ENCODE results near the gene LCOR.

The LCOR gene

DNA sequence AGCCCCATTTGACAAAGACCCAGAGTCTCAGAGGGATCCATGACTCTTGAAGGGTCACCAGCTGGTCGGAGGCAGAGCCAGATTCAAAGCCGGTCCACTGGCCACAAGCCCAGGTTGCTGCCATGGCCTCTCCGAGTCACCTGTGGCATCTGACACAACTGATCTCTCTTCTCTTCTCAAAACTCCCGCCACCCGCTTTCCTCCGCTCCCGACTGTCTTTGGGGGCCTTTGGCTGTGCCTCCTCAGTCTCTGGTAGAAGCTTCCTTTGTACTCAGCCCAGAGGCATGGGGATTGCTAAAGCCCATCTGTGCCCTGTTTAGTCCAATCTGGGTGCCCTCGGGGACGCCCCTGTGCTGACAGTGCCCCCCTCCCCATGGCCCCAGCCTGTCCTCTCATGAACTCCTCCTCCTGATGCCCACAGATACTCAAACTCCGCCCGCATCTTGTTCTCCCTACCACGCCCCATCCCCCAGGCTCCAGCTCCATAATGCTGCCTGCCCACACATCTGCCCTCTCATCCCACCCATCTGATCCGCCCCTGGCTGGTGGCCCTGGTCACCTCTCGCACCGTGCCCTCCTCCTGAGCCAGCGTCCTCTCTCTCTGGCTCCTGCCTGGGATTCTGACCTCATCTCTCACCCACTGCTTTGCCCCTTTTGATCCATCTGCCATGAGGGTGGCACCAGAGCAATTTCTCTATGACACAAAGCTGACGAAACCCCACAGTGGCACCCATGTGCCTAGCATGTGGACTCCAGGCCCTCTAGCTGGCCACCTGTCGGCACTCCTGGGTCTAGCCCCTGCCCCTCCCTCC lies 203.1 kb downstream of the LCOR start:
- DNase-seq = no peak

DNA sequence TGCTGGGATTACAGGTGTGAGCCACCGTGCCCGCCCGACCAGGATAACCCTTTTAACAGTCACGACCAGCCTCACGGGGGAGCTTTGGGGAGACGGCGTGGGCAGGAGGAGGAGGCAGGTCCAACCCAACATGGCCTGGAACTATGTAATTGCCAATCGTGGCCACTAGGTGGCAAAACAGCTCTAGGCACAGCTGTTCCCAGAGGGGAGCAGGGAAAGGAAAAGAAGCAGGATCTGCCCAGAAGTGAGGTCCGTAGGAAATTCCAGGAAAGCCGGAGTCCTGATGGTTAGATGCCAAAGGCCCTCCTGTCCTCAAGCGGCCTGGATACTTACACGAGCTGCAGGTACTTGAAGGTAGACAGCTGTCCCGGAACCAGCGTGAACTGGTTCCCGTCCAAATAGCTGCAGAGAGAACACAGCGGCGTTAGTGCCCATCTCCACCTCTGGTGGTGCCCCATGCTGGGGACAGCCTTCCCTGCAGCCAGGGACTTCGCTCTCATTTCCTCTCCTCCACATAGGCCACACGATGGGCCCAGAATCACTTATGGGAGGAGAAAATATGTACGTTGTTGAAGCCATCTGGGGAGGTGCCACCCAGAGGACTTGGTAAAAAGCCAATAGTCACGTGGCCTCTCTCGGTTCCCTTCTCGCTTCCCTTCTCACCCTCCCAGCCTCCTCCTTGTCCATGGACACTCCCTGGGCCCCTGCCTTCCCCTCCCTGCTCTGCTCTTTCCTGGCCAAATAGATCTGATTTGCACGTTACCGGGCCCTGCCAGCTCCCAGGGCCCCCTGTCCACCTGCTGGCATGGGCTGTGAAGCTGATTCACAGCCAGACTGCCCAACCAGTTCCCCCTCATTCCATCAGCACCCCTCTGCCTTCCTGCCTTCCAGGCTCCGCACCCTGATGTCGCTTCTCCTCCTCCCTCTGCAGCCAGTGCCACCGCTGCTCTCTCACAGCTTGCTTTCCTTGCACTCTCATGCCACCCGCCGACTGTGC lies 205.6 kb downstream of the LCOR start:
- DNase-seq = peak; percentile 76

DNA sequence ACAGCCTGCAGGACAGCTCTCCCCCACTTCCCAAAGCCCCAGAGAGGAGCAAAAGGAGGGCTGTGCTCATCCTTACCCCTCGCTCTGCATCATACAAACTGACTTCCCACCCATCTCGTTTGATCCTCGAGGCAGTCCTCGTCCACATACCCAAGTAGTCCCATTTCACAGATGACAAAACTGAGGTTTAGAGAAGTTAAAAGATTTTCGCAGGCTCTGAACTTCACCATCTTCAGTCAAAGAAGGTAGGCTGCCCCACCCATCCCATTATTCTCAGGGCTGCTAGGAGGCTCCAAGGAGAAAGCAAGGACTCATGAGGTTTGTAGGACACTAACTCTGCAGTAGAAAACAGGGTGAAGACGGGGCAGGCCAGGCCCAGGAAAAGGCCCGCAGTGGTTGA lies 206.6 kb downstream of the LCOR start:
- DNase-seq = no peak

DNA sequence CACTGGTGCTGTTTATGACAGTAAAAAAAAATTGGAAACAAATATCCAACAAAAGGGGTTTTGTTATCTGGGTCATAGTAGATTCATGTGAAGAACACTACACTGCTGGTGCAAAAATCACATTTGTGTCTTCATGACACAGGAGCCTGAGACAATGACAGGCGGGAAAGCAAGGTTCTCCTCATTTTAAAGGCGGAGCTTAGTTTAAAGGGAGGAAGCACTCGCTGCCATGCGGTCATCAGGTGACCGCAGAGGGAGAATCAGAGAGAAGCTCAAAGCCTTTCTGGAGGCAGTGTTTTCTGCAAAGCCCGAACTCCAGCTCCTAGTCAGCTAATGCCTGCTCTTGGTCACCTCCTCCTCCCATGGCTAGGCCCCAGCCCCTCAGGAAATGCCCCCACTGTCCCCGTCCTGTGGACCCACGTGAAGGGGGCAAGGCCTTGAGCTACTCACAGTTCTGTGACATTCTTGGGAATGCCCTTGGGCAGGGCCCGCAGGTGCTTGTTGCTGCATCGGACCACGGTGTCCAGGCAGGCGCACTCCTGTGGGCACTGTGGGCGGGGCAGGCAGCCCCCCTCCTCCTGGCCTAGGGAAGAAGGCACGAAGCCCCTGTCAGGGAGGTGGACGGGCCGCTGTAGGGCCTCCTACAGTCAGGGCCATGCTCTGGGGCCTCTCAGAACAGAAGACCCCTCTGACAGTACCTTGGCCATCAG lies 207.6 kb downstream of the LCOR start:
- DNase-seq = no peak

DNA sequence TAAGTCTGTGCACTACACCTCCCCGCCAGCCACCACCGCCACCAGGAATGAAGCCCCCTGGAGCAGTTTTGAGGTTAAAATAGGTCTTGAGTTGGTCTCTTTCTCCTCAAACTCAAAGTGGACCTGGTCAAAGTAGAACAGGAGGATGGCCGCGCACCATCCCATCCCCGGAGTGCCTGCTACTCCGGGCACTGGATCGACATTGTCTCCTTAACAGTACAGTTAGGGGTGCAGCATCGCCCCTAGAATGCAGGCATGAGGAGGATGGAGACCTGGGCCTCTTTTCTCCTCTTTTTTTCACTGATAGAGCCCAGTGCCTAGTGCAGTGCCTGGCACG lies 208.1 kb downstream of the LCOR start:
- DNase-seq = no peak

DNA sequence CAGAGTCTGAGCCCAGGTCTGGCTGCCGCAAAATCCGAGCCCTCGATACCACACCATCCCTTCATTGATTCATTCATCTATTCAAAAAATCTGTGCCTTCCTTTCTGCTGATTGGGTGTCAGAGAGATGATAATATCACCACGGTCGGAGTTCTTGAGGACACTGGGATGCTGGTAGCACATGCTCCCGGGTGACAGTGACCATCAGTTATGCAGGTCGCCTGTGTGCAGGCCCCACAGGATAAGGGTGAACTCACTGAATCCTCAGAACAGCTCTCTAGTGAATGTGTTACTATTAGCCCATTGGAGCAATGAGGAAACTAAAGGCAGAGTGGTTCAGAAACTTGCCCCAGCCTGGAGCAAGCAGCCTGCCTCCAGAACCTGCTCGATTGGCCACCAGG lies 208.6 kb downstream of the LCOR start:
- DNase-seq = no peak

DNA sequence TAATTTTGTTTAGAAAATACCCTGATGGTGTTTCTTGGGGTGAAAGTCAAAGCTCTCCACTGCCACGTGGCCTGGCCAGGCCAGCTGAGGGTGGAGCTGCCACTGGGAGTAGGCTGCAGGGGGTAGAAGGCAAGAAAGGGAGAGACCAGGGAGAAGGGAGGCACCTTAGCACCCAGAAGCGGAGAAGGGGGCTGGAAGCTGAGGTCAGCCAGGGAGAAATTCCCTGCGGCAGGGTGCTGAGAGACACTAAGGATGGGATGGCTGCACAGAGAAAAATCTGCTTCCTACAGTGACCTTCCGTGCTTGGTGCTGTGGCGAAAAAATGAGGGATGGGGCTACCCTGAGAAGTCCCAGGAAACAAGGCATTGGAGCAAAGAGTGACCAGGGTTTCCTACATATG lies 210.0 kb downstream of the LCOR start:
- no peak for DNase-seq

DNA sequence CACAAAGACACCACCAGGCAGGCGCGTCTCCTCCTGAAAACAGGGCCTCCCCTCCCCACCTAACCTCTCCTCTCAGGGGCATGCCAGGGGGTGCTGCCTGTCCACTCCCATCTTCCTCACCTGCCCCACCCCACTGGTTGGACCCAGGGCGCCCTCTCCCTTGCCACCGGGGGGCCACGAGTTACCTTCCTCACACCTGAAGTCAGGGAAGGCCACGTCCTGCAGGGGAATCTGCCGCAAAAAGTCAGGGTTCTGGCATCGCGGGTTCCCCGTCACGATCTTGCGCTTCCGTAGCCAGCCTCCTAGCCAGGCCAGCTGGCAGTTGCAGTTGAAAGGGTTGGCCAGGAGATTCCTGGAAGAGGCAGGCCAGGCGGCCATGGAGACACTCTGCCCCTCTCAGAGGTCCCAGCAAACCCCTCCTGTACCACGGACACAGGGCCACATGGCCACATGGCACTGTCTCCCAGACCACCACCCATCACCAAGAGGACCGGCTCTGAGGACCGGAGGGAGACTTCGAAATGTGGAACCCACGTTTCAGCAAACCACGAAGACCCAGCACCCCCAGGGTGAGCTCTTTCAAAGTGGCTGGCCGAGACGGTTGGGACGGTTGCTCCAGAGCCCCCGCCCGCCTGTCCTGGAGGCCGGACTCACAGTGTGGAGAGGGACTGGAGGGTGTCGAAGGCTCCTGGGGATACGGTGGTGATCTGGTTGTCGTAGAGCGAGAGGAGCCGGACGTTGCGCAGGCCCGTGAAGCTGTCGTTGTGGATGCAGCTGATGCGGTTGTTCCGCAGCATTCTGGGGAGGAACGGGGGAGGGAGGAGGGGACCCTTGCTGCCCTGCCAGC lies 210.8 kb downstream of the LCOR start:
- DNase-seq = no peak

DNA sequence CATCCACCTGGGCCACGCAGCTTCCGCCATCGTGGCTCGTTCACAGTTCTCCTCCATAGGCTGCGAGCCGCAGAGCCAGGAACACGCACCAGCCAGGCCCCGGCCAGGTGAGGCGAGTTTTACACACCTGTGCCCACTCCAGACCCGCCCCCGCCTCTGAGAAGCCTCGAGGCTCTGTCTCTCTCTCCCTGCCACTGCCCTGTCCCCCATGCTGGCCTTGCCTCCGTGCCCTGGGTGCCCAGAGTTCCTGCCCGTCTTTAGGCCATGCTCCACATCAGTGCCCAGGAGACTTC lies 211.4 kb downstream of the LCOR start:
- no peak for DNase-seq
